NCI-H146 (cell line): ENCODE data around the gene BRWD1.
A peak's percentile ranks its signal among the peaks of the same experiment; 100 is the strongest.

Experiments
- DNase-seq: peaks from one replicate; lab custom pipeline; 2025; lab: John Stamatoyannopoulos, UW

BRWD1 gene

GRCh38 chr21:39327727-39328126, 14.3 kb upstream of the BRWD1 start:
- no peak for DNase-seq

GRCh38 chr21:39326607-39327307, 13.3 kb upstream of the BRWD1 start:
- DNase-seq, result no peak

GRCh38 chr21:39325458-39325857, 12.0 kb upstream of the BRWD1 start:
- no peak for DNase-seq

GRCh38 chr21:39321424-39321823, 8.0 kb upstream of the BRWD1 start:
- DNase-seq, result no peak

- DNase-seq, result no peak
Observed at GRCh38 chr21:39319814-39320332, 6.4 kb upstream of the BRWD1 start.

- DNase-seq, result no peak
Observed at GRCh38 chr21:39319251-39319756, 5.9 kb upstream of the BRWD1 start.

- DNase-seq, result no peak
Observed at GRCh38 chr21:39318091-39318959, 4.9 kb upstream of the BRWD1 start.

GRCh38 chr21:39317134-39318090, 4.0 kb upstream of the BRWD1 start:
- DNase-seq, result no peak

- no peak for DNase-seq
Observed at GRCh38 chr21:39316729-39317128, 3.3 kb upstream of the BRWD1 start.

GRCh38 chr21:39315603-39316445, 2.4 kb upstream of the BRWD1 start:
- no peak for DNase-seq

GRCh38 chr21:39314143-39315027, 953 bp upstream of the BRWD1 start:
- peak; percentile 63 for DNase-seq

GRCh38 chr21:39313042-39313570, 326 bp downstream of the BRWD1 start:
- peak; percentile 49 for DNase-seq

GRCh38 chr21:39312112-39313041, 1.1 kb downstream of the BRWD1 start:
- peak; percentile 81 for DNase-seq

GRCh38 chr21:39311164-39311563, 2.3 kb downstream of the BRWD1 start:
- DNase-seq, result no peak

- no peak for DNase-seq
Observed at GRCh38 chr21:39307466-39307865, 6.0 kb downstream of the BRWD1 start.

- no peak for DNase-seq
Observed at GRCh38 chr21:39300587-39300986, 12.8 kb downstream of the BRWD1 start.

- DNase-seq, result no peak
Observed at GRCh38 chr21:39296891-39297290, 16.5 kb downstream of the BRWD1 start.

- DNase-seq, result no peak
Observed at GRCh38 chr21:39288987-39289386, 24.4 kb downstream of the BRWD1 start.
